RWPE1 (cell line): ENCODE measurements around the gene MEGF11.

ENCODE experiments used
- CTCF ChIA-PET: fragments of 350-600 bp; sonication (Branson Sonifier 250); formaldehyde crosslinking; extraction: SDS; loops from one replicate; lab custom pipeline; 2021; lab: Yijun Ruan, JAX
- POLR2A ChIA-PET: fragments of 400-600 bp; formaldehyde crosslinking; extraction: SDS; loops from one replicate; lab custom pipeline; 2020; ENCODE audit warnings: antibody characterized with exemption; ENCODE audit not compliant: low non-redundant PET; lab: Yijun Ruan, JAX
- DNase-seq: peaks from one replicate; pipeline ENCODE4 v3.0.0; 2012; ENCODE audit warnings: low spot score
- H3K27ac ChIP-seq: fragments of 450-650 bp; 2 replicates; pipeline ENCODE4 v1.5.1; 2017
- TF ChIP-seq, protein P1 (sequence below): fragments of 450-650 bp; conservative IDR thresholded peaks from 2 replicates; pipeline ENCODE4 v1.5.1; 2017; ENCODE audit warnings: low read depth, mild to moderate bottlenecking

Gene MEGF11

GRCh38 chr15:65939901-65940617, 313.5 kb downstream of the MEGF11 start:
- ChIA-PET CTCF (no interaction called here), POLR2A (no interaction called here)
- DNase-seq: peak; percentile 87
- TF ChIP-seq, protein P1, sequence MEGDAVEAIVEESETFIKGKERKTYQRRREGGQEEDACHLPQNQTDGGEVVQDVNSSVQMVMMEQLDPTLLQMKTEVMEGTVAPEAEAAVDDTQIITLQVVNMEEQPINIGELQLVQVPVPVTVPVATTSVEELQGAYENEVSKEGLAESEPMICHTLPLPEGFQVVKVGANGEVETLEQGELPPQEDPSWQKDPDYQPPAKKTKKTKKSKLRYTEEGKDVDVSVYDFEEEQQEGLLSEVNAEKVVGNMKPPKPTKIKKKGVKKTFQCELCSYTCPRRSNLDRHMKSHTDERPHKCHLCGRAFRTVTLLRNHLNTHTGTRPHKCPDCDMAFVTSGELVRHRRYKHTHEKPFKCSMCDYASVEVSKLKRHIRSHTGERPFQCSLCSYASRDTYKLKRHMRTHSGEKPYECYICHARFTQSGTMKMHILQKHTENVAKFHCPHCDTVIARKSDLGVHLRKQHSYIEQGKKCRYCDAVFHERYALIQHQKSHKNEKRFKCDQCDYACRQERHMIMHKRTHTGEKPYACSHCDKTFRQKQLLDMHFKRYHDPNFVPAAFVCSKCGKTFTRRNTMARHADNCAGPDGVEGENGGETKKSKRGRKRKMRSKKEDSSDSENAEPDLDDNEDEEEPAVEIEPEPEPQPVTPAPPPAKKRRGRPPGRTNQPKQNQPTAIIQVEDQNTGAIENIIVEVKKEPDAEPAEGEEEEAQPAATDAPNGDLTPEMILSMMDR: no peak
- peak overlapping the region; percentile 69 for H3K27ac ChIP-seq

- CTCF ChIA-PET: no interaction called here
Measured at GRCh38 chr15:65938604-65939003, 314.9 kb downstream of the MEGF11 start.

GRCh38 chr15:65937476-65937875, 316.1 kb downstream of the MEGF11 start:
- ChIA-PET POLR2A (no interaction called here), CTCF (no interaction called here)
- no peak for DNase-seq

More at GRCh38 chr15:65938604-65939003, 314.9 kb downstream of the MEGF11 start:
- POLR2A ChIA-PET: no interaction called here
- H3K27ac ChIP-seq: no peak overlapping the region
- DNase-seq: no peak
- TF ChIP-seq, protein P1: no peak

GRCh38 chr15:65937054-65937453, 316.5 kb downstream of the MEGF11 start:
- TF ChIP-seq, protein P1: no peak
- ChIA-PET POLR2A (no interaction called here), CTCF (no interaction called here)
- no peak for DNase-seq
- H3K27ac ChIP-seq: no peak overlapping the region

More at GRCh38 chr15:65937476-65937875, 316.1 kb downstream of the MEGF11 start:
- TF ChIP-seq, protein P1: no peak
- no peak overlapping the region for H3K27ac ChIP-seq

- ChIA-PET POLR2A (no interaction called here), CTCF (no interaction called here)
- no peak for DNase-seq
- no peak overlapping the region for H3K27ac ChIP-seq
- TF ChIP-seq, protein P1: no peak
Measured at GRCh38 chr15:65936282-65936681, 317.3 kb downstream of the MEGF11 start.

GRCh38 chr15:65935391-65935790, 318.2 kb downstream of the MEGF11 start:
- ChIA-PET POLR2A (no interaction called here), CTCF (no interaction called here)
- TF ChIP-seq, protein P1: no peak
- no peak overlapping the region for H3K27ac ChIP-seq
- no peak for DNase-seq
